Hepatocyte (in vitro differentiated cells): ENCODE data around the gene PCGF3.

Source experiments
- EZH2 ChIP-seq: fragments of 200-600 bp; sonication (generic); IDR thresholded peaks from 2 replicates; pipeline ENCODE4 v1.6.1; 2016; ENCODE audit warnings: antibody characterized with exemption, mild to moderate bottlenecking, borderline replicate concordance
- EZH2phosphoT487 ChIP-seq: fragments of 200-600 bp; sonication (generic); IDR thresholded peaks from one replicate; pipeline ENCODE4 v1.6.1; 2018; ENCODE audit warnings: antibody characterized with exemption, mild to moderate bottlenecking, low read depth, moderate library complexity; ENCODE audit not compliant: unreplicated experiment, severe bottlenecking
- TF ChIP-seq, protein P1 (sequence below): fragments of 200-600 bp; sonication (generic); IDR thresholded peaks from 2 replicates; pipeline ENCODE4 v1.5.1; 2016; ENCODE audit warnings: antibody characterized with exemption, mild to moderate bottlenecking; ENCODE audit not compliant: poor library complexity

GRCh38 chr4:766152-766515, 60.5 kb downstream of the PCGF3 start:
- no peak for TF ChIP-seq EZH2
- TF ChIP-seq, protein P1, sequence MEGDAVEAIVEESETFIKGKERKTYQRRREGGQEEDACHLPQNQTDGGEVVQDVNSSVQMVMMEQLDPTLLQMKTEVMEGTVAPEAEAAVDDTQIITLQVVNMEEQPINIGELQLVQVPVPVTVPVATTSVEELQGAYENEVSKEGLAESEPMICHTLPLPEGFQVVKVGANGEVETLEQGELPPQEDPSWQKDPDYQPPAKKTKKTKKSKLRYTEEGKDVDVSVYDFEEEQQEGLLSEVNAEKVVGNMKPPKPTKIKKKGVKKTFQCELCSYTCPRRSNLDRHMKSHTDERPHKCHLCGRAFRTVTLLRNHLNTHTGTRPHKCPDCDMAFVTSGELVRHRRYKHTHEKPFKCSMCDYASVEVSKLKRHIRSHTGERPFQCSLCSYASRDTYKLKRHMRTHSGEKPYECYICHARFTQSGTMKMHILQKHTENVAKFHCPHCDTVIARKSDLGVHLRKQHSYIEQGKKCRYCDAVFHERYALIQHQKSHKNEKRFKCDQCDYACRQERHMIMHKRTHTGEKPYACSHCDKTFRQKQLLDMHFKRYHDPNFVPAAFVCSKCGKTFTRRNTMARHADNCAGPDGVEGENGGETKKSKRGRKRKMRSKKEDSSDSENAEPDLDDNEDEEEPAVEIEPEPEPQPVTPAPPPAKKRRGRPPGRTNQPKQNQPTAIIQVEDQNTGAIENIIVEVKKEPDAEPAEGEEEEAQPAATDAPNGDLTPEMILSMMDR: no peak
- no peak for TF ChIP-seq EZH2phosphoT487
